ENCODE data around the gene CTPS1.

DNA sequence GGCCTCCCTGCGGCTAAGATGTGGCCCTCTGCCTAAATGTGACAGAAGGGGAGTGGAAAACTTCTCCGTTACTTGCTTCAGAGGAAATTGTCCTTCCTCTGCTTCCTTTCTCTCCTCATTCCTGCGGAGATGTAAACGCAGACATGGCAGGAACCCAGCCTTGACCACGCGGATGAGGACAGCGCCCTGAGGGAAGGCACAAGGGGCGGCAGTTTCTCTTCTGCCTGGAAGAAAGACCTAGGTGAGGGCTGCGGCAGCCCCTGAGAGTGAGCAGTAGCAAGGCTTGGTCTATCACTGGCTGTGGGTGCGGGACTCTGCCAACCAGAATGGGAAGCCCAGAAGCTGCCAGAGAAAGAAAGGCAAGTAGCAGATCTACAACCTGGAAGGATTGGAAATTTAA lies 14.0 kb upstream of the CTPS1 start:
- no peak for TF ChIP-seq POLR2A (IDR thresholded peaks at IDR 0.05)
- TF ChIP-seq, protein P1, sequence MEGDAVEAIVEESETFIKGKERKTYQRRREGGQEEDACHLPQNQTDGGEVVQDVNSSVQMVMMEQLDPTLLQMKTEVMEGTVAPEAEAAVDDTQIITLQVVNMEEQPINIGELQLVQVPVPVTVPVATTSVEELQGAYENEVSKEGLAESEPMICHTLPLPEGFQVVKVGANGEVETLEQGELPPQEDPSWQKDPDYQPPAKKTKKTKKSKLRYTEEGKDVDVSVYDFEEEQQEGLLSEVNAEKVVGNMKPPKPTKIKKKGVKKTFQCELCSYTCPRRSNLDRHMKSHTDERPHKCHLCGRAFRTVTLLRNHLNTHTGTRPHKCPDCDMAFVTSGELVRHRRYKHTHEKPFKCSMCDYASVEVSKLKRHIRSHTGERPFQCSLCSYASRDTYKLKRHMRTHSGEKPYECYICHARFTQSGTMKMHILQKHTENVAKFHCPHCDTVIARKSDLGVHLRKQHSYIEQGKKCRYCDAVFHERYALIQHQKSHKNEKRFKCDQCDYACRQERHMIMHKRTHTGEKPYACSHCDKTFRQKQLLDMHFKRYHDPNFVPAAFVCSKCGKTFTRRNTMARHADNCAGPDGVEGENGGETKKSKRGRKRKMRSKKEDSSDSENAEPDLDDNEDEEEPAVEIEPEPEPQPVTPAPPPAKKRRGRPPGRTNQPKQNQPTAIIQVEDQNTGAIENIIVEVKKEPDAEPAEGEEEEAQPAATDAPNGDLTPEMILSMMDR (IDR thresholded peaks at IDR 0.05) = no peak

All from Peyer's patch (tissue), 4 donors.